T-helper 2 cell (primary cell): Measurements from ENCODE around the gene NCAM1.

Source experiments
- DNase-seq, 5 experiments: peaks; one replicate each; pipeline versions ENCODE4 v3.0.0 to v3.0.0-alpha.2; 2012 to 2022

The NCAM1 gene

DNA sequence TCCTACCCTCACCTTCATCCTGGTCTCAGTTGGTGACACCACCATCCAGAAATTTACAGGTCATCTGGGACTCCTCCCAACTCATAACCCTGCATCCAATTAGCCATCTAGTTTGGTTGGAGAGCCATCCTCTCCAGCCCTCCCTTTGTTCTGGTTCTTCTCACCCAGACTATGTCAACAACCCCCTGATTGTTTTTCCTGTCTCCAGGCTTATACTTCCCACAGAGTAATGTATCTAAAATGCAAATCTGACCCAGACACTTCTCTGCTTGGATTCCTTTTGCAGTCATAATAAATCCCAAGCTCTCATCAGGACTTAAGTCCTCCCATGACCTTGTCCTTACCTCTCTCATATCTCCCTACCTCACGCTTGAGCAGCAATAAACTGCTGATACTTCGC lies 356.1 kb downstream of the NCAM1 start:
- DNase-seq = no peak

DNA sequence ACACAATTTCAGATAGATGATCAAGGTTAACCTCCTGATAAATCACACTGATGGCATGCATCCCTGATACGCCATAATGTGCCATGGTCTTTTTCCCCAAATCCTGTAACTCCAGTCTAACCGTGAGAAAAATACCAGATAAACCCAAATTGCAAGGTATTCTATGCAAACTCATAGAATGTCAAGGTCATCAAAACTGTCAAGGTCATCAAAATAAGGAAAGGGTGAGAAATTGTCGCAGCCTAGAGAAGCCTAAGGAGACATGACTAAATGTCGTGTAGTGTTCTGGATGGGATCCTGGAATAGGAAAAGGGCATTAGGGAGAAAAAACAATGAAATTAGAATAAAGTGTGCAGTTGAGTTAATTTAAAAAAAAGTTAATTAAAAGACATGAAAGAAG lies 357.9 kb downstream of the NCAM1 start:
- no peak for DNase-seq

DNA sequence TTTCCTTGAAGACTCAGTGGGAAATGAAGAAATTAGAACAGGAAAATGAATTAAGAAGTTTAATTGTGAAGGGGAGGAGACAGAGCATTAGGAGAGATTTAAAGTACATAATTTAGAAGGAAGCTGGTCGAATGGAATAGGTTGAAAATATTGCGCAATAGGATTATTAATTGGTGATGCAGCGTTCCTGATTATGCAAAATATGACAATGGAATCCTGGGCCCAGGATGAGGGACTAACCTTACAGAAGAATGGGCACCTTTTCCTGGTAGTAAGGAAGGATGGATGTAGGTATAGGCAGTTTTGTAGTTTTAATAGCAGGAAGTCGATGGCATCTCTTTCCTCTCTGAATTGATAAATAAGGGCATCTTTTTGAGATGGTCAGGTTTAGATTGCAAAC lies 360.9 kb downstream of the NCAM1 start:
- DNase-seq = no peak

DNA sequence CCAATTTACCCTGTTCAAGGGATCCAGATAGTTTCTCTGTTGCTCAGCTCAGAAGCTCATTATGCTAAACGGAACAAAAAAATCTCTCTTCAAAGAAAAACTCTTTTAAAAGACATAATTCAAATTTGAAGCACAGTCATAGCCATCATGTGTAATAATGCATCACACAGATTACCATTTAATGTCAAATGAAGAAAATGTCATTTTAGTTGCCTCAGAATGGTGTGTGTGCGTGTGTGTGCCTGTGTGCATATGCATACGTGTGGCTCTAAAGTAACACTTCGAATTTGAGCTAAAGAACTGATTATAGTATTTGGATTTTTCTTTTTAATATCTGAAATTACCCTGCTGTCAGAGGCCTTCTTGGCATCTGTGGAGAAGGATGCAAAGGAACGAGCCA lies 363.0 kb downstream of the NCAM1 start:
- DNase-seq = no peak
